GM12892 (cell line): ENCODE measurements around the gene MYLK.

Source experiments
- POLR2A ChIP-seq: IDR thresholded peaks from 2 replicates; pipeline ENCODE4 v1.6.1; 2011; ENCODE audit warnings: low read depth, low read length, control low read depth
- TAF1 ChIP-seq: IDR thresholded peaks from 2 replicates; pipeline ENCODE4 v1.6.1; 2011; ENCODE audit warnings: low read depth, mild to moderate bottlenecking, control low read depth, low read length, borderline replicate concordance

DNA sequence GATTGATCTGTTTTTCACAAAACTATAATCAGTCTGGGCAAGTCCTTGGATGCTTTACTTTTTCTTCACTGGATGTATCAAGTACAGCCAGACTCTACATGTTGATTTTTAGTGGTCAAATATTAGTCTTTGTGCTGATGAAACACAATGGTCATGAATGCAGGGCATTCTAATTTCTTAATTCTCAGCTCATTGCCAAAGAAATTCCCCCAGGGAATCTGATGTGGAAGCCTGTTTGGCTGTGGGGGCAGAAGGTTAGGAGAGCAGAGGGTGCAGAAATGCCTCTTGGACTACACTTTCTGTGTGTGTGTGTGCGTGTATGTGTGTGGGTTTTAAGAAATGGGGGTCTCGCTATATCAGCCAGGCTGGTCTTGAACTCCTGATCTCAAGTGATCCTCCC lies 250.6 kb downstream of the MYLK start:
- TF ChIP-seq POLR2A (no peak), TAF1 (no peak)
